Measurements from ENCODE around the gene PDPN. TPM values are rescaled to one million over a fixed set of nuclear protein-coding genes. Genes with fewer than 3 reads are reported as not detected.

PDPN gene
- total RNA-seq, 2 donors from 2014 or later: 7.5 to 9.9 TPM

GRCh38 chr1:13582713-13583443, 754 bp upstream of the PDPN start:
- H3K27me3 ChIP-seq: peaks cover 0 to 4% of the 10 kb centered on the region in 2 donors
- H3K36me3 ChIP-seq (replicated peaks in 1 of 2; ENCODE audit: insufficient read depth in 1 of 2, low read depth in 2 of 2): no peaks in the 10 kb centered on the region
- no peak for ATAC-seq
- TF ChIP-seq POLR2A (IDR thresholded peaks at IDR 0.05): no peak
- TF ChIP-seq CTCF (IDR thresholded peaks at IDR 0.05): no peak
- H3K9me3 ChIP-seq: no peaks in the 10 kb centered on the region
- no peak for DNase-seq
- WGBS, 2 donors: 28 to 43% methylated on average over 27 of the region's 27 CpGs
- H3K27ac ChIP-seq: no peak overlapping the region
- no peak overlapping the region for H3K4me3 ChIP-seq
- intact Hi-C loops (cut with DNase I): no loop called here
- H3K4me1 ChIP-seq: peaks cover 5% of the 10 kb centered on the region

GRCh38 chr1:13583966-13584791, 547 bp downstream of the PDPN start:
- TF ChIP-seq POLR2A (IDR thresholded peaks at IDR 0.05): no peak
- TF ChIP-seq CTCF (IDR thresholded peaks at IDR 0.05): no peak
- Histone ChIP-seq H3K36me3 (replicated peaks in 1 of 2; ENCODE audit: insufficient read depth in 1 of 2, low read depth in 2 of 2) (no peaks in the 10 kb centered on the region), H3K27me3 (peaks cover 0 to 4% of the 10 kb centered on the region in 2 donors), H3K4me3 (no peak overlapping the region), H3K9me3 (no peaks in the 10 kb centered on the region), H3K4me1 (peaks cover 5% of the 10 kb centered on the region), H3K27ac (peak overlapping the region in 1 of 4 donors; percentile 25)
- DNase-seq (peak in 2 of 4 donors; percentile 9 to 19), ATAC-seq (peak; percentile 33)
- WGBS, 2 donors: 13 to 57% methylated on average over 9 to 46 of the region's 47 CpGs
- intact Hi-C loops (cut with DNase I): no loop called here

GRCh38 chr1:13584876-13585611, 1.4 kb downstream of the PDPN start:
- H3K27me3 ChIP-seq: peaks cover 0 to 4% of the 10 kb centered on the region in 2 donors
- ATAC-seq (no peak), DNase-seq (no peak)
- intact Hi-C loops (cut with DNase I): no loop called here
- H3K9me3 ChIP-seq: no peaks in the 10 kb centered on the region
- H3K4me1 ChIP-seq: peaks cover 5% of the 10 kb centered on the region
- TF ChIP-seq POLR2A (IDR thresholded peaks at IDR 0.05) (peak in 1 of 3 donors; percentile 7), CTCF (IDR thresholded peaks at IDR 0.05) (no peak)
- no peak overlapping the region for H3K27ac ChIP-seq
- WGBS, 2 donors: 65 to 76% methylated on average over 11 of the region's 11 CpGs
- H3K4me3 ChIP-seq: no peak overlapping the region
- H3K36me3 ChIP-seq (replicated peaks in 1 of 2; ENCODE audit: insufficient read depth in 1 of 2, low read depth in 2 of 2): no peaks in the 10 kb centered on the region

- no peaks in the 10 kb centered on the region for H3K9me3 ChIP-seq
- no peak for DNase-seq
- TF ChIP-seq POLR2A (IDR thresholded peaks at IDR 0.05) (no peak), CTCF (IDR thresholded peaks at IDR 0.05) (no peak)
- H3K27ac ChIP-seq: no peak overlapping the region
- H3K27me3 ChIP-seq: peaks cover 0 to 4% of the 10 kb centered on the region in 2 donors
- ATAC-seq: no peak
- H3K4me3 ChIP-seq: no peak overlapping the region
- 59 to 66% methylated on average over 9 of the region's 9 CpGs for WGBS, 2 donors
- no peaks in the 10 kb centered on the region for H3K36me3 ChIP-seq (replicated peaks in 1 of 2; ENCODE audit: insufficient read depth in 1 of 2, low read depth in 2 of 2)
- H3K4me1 ChIP-seq: peaks cover 5% of the 10 kb centered on the region
- intact Hi-C loops (cut with DNase I): no loop called here
Measured at GRCh38 chr1:13585612-13585991, 2.0 kb downstream of the PDPN start.

Data from body of pancreas (tissue), 4 donors.